ENCODE data around the gene RASD1. TPM values are rescaled to one million over a fixed set of nuclear protein-coding genes. Genes with fewer than 3 reads are reported as not detected.

Gene RASD1
- total RNA-seq, 6 experiments from 2014 or later, result 1.0 to 230 (median 101) TPM

DNA sequence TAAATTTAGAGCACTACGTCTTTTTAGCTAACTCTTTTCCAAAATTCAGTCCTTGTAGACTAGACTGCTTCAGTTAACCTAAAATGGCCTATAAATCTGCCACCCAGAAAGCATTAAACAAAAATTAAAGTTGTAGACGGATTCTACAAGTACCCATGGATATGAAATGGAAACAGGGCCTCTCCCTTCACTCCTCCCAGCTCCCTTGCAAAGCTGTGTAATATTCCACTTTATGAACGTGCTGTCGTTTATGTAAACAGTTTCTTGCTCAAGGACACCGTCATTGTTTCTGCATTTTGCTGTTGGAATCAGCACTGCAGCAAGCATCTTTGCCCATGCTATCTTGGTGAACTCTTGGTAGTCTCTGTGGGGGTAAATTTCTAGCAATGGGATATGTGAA, 14.3 kb downstream of the RASD1 start:
- intact Hi-C loops (cut with DNase I), result no loop called here
- no peak overlapping the region for H3K27ac ChIP-seq
- H3K27me3 ChIP-seq, result no peaks in the 10 kb centered on the region
- 66% methylated on average over 5 of the region's 5 CpGs for WGBS (ENCODE audit: insufficient coverage, low coverage, low lambda C conversion rate, missing lambda C conversion rate)
- H3K9me3 ChIP-seq, result no peaks in the 10 kb centered on the region
- TF ChIP-seq, protein P1, sequence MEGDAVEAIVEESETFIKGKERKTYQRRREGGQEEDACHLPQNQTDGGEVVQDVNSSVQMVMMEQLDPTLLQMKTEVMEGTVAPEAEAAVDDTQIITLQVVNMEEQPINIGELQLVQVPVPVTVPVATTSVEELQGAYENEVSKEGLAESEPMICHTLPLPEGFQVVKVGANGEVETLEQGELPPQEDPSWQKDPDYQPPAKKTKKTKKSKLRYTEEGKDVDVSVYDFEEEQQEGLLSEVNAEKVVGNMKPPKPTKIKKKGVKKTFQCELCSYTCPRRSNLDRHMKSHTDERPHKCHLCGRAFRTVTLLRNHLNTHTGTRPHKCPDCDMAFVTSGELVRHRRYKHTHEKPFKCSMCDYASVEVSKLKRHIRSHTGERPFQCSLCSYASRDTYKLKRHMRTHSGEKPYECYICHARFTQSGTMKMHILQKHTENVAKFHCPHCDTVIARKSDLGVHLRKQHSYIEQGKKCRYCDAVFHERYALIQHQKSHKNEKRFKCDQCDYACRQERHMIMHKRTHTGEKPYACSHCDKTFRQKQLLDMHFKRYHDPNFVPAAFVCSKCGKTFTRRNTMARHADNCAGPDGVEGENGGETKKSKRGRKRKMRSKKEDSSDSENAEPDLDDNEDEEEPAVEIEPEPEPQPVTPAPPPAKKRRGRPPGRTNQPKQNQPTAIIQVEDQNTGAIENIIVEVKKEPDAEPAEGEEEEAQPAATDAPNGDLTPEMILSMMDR (IDR thresholded peaks at IDR 0.05), result no peak
- no peak for TF ChIP-seq POLR2A (IDR thresholded peaks at IDR 0.05)
- no peak overlapping the region for H3K4me3 ChIP-seq
- H3K36me3 ChIP-seq, result peaks cover 0 to 1% (median 0%) of the 10 kb centered on the region in 4 donors
- DNase-seq (no peak), ATAC-seq (no peak)
- peaks cover 0 to 15% (median 6%) of the 10 kb centered on the region in 4 donors for H3K4me1 ChIP-seq

DNA sequence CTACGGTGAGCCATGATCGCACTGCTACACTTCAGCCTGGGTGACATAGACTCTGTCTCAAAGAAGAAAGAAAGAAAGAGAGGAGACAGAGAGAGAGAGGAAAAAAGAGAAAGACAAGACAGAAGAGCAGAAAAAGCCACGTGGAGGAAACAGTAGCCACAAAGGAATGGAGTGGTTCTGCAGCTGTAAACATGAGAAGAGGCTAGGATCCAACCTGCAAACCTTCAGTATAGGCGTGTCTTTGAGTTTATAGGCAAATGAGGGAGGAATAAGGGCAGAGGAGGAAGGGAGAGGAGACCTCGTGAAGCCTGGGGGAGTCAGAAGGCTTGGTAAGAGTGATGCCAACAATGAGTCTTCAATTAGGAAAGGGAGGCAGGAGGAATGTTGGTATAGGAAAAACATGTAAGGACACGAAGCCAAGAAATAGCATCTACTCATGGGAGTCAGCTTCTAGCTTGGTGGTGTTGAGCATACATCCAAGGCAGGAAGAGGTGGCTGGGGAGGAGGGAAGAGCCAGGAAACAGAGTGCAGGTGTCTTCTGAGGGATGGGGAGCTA, 15.5 kb downstream of the RASD1 start:
- intact Hi-C loops (cut with DNase I), result no loop called here
- Histone ChIP-seq H3K4me3 (no peak overlapping the region), H3K4me1 (peaks cover 0 to 15% (median 6%) of the 10 kb centered on the region in 4 donors), H3K27ac (no peak overlapping the region), H3K9me3 (no peaks in the 10 kb centered on the region), H3K27me3 (no peaks in the 10 kb centered on the region), H3K36me3 (peaks cover 0 to 1% (median 0%) of the 10 kb centered on the region in 4 donors)
- WGBS (ENCODE audit: insufficient coverage, low coverage, low lambda C conversion rate, missing lambda C conversion rate), result 79% methylated on average over 3 of the region's 6 CpGs
- DNase-seq (no peak), ATAC-seq (no peak)
- TF ChIP-seq, protein P1 (IDR thresholded peaks at IDR 0.05), result no peak
- TF ChIP-seq POLR2A (IDR thresholded peaks at IDR 0.05), result no peak

DNA sequence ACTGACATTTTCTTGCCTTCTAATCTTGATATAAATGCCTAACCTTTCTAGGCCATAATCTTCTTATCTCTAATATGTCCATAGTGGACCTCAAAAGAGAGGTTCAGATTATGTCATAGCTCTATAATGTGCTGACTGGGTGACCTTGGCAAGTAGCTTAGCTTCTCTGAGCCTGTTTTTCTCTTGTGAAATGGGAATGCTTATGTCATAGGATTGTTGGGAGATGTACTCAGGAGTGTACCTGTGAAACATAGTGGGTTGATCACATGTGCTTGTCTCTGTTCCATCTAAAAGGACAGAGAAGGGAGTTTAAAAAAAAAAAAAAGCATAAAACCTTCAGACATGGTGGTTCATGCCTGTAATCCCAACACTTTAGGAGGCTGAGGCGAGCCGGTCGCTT, 17.0 kb downstream of the RASD1 start:
- ATAC-seq (peak in 1 of 4 donors; percentile 54), DNase-seq (no peak)
- Histone ChIP-seq H3K27ac (no peak overlapping the region), H3K27me3 (no peaks in the 10 kb centered on the region), H3K4me1 (peaks cover 0 to 15% (median 6%) of the 10 kb centered on the region in 4 donors), H3K4me3 (no peak overlapping the region), H3K9me3 (no peaks in the 10 kb centered on the region), H3K36me3 (peaks cover 0 to 1% (median 0%) of the 10 kb centered on the region in 4 donors)
- no peak for TF ChIP-seq POLR2A (IDR thresholded peaks at IDR 0.05)
- TF ChIP-seq, protein P1 (IDR thresholded peaks at IDR 0.05), result no peak
- 90% methylated on average over 2 of the region's 3 CpGs for WGBS (ENCODE audit: insufficient coverage, low coverage, low lambda C conversion rate, missing lambda C conversion rate)
- intact Hi-C loops (cut with DNase I), result no loop called here

DNA sequence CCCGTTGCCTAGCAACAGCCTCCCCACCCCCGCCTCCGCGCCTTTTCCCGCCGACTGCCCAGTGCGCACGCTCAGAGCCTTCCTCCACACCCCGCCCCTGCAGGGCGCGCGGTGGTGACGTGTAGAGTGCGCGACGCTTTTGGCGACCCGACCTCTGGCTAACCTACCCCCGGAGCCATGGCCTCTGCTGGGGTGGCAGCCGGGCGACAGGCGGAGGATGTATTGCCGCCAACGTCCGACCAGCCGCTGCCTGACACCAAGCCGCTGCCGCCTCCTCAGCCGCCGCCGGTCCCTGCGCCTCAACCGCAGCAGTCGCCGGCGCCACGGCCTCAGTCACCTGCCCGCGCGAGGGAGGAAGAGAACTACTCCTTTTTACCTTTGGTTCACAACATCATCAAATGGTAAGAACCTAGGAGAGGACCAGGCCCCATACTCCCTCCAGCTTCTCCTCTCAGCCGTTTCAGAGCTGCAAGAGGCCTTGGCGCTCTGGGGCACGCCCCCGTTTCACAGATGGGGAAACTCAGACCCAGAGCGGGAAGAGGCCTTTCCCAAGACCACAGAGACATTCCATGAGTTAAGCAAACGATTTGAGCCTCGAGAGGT, 19.2 kb downstream of the RASD1 start, which contains the start of gene MED9:
MED9 (plus strand) TSS at position 136 of the 603 bp plus-strand sequence; CDS start at position 178, 42 bp downstream.
- intact Hi-C loops (cut with DNase I), result no loop called here
- peaks cover 0 to 1% (median 0%) of the 10 kb centered on the region in 4 donors for H3K36me3 ChIP-seq
- H3K27me3 ChIP-seq, result no peaks in the 10 kb centered on the region
- peak; percentile 89 for TF ChIP-seq POLR2A (IDR thresholded peaks at IDR 0.05)
- TF ChIP-seq, protein P1 (IDR thresholded peaks at IDR 0.05), result no peak
- H3K9me3 ChIP-seq, result no peaks in the 10 kb centered on the region
- peak within 1 kb of the TSS; percentile 79 to 87 (median 80) for H3K27ac ChIP-seq
- peak within 1 kb of the TSS; percentile 69 to 97 (median 92) for H3K4me3 ChIP-seq
- WGBS (ENCODE audit: insufficient coverage, low coverage, low lambda C conversion rate, missing lambda C conversion rate), result 0% methylated on average over 13 of the region's 47 CpGs
- peak; percentile 96 to 100 (median 99) for ATAC-seq
- peaks cover 0 to 15% (median 6%) of the 10 kb centered on the region in 4 donors for H3K4me1 ChIP-seq
- DNase-seq, result peak; percentile 94
